HepG2 (cell line): ENCODE measurements around the gene CLIC1. TPM values are rescaled to one million over a fixed set of nuclear protein-coding genes. Genes with fewer than 3 reads are reported as not detected.

ENCODE experiments used
- BCL6 ChIP-seq: IDR thresholded peaks from 2 replicates; pipeline ENCODE4 v1.6.1; 2016; ENCODE audit warnings: missing genetic modification reagents, missing compliant biosample characterization
- FOSL1 ChIP-seq: sonication (generic); formaldehyde crosslinking; IDR thresholded peaks from 2 replicates; pipeline ENCODE4 v1.9.0; 2021; ENCODE audit warnings: missing genetic modification reagents, borderline replicate concordance
- GFI1 ChIP-seq: sonication (generic); formaldehyde crosslinking; IDR thresholded peaks from 2 replicates; pipeline ENCODE4 v1.5.0; 2020; ENCODE audit warnings: missing genetic modification reagents, mild to moderate bottlenecking, borderline replicate concordance
- HOXA7 ChIP-seq: sonication (generic); formaldehyde crosslinking; IDR thresholded peaks from 2 replicates; pipeline ENCODE4 v1.8.1; 2022; ENCODE audit warnings: mild to moderate bottlenecking, missing genetic modification reagents, moderate library complexity
- ISX ChIP-seq: sonication (generic); formaldehyde crosslinking; conservative IDR thresholded peaks from 2 replicates; pipeline ENCODE4 v1.5.0; 2020; ENCODE audit warnings: missing genetic modification reagents
- KLF16 ChIP-seq, 2 experiments: sonication (generic) in 1 of 2; formaldehyde crosslinking in 1 of 2; IDR thresholded peaks; 2 replicates each; pipeline versions ENCODE4 v1.6.1 to v1.8.0; 2016 to 2023; ENCODE audit warnings: missing genetic modification reagents in 2 of 2, missing compliant biosample characterization in 1 of 2
- KMT2A ChIP-seq: sonication (generic); formaldehyde crosslinking; IDR thresholded peaks from 2 replicates; pipeline ENCODE4 v1.4.0; 2020; ENCODE audit warnings: missing genetic modification reagents
- KMT2B ChIP-seq: IDR thresholded peaks from 2 replicates; pipeline ENCODE4 v1.6.1; 2016; ENCODE audit warnings: missing genetic modification reagents, missing compliant biosample characterization
- MXI1 ChIP-seq: IDR thresholded peaks from 3 replicates; pipeline ENCODE4 v1.6.1; 2012; ENCODE audit warnings: low read depth, low read length, inconsistent platforms, borderline replicate concordance
- NCOA5 ChIP-seq: sonication (generic); formaldehyde crosslinking; IDR thresholded peaks from 2 replicates; pipeline ENCODE4 v1.4.0; 2020; ENCODE audit warnings: missing genetic modification reagents
- NR2C2 ChIP-seq: sonication (generic); formaldehyde crosslinking; IDR thresholded peaks from 2 replicates; pipeline ENCODE4 v1.4.0; 2020; ENCODE audit warnings: missing genetic modification reagents, mild to moderate bottlenecking, moderate library complexity, borderline replicate concordance
- POLR2G ChIP-seq: fragments of 200-400 bp; formaldehyde crosslinking; IDR thresholded peaks from 2 replicates; pipeline ENCODE4 v1.6.1; 2018; ENCODE audit warnings: mild to moderate bottlenecking, low read depth, low read length, moderate library complexity
- PPARG ChIP-seq: conservative IDR thresholded peaks from 2 replicates; pipeline ENCODE4 v1.6.1; 2016; ENCODE audit warnings: missing biosample characterization, missing genetic modification reagents
- RAD51 ChIP-seq: fragments of 450-650 bp; IDR thresholded peaks from 2 replicates; pipeline ENCODE4 v1.6.1; 2016; ENCODE audit warnings: borderline replicate concordance
- RARG ChIP-seq: sonication (generic); formaldehyde crosslinking; IDR thresholded peaks from 2 replicates; pipeline ENCODE4 v1.4.0; 2020; ENCODE audit warnings: low read depth, mild to moderate bottlenecking, missing genetic modification reagents
- SAP130 ChIP-seq: IDR thresholded peaks from 2 replicates; pipeline ENCODE4 v1.6.1; 2016; ENCODE audit warnings: low read depth
- SIX1 ChIP-seq: sonication (generic); formaldehyde crosslinking; IDR thresholded peaks from 2 replicates; pipeline ENCODE4 v1.4.0; 2020; ENCODE audit warnings: missing genetic modification reagents, borderline replicate concordance
- SRSF9 ChIP-seq: fragments of 200-400 bp; formaldehyde crosslinking; IDR thresholded peaks from 2 replicates; pipeline ENCODE4 v1.6.1; 2018; ENCODE audit warnings: borderline replicate concordance, mild to moderate bottlenecking, low read depth, low read length; ENCODE audit not compliant: insufficient read depth, poor library complexity, severe bottlenecking
- TEAD2 ChIP-seq: sonication (generic); formaldehyde crosslinking; IDR thresholded peaks from 2 replicates; pipeline ENCODE4 v1.9.0; 2021; ENCODE audit warnings: missing genetic modification reagents
- YEATS4 ChIP-seq: sonication (generic); formaldehyde crosslinking; IDR thresholded peaks from 2 replicates; pipeline ENCODE4 v1.4.0; 2020; ENCODE audit warnings: missing genetic modification reagents, borderline replicate concordance
- ZBTB8A ChIP-seq: sonication (generic); formaldehyde crosslinking; IDR thresholded peaks from 2 replicates; pipeline ENCODE4 v1.4.0; 2020; ENCODE audit warnings: mild to moderate bottlenecking, low read depth, missing genetic modification reagents, borderline replicate concordance
- ZFP1 ChIP-seq: IDR thresholded peaks from 2 replicates; pipeline ENCODE4 v1.6.1; 2016
- ZNF331 ChIP-seq: sonication (generic); formaldehyde crosslinking; IDR thresholded peaks from 2 replicates; pipeline ENCODE4 v1.4.0; 2020; ENCODE audit warnings: missing genetic modification reagents
- ZNF333 ChIP-seq: sonication (generic); formaldehyde crosslinking; IDR thresholded peaks from 2 replicates; pipeline ENCODE4 v1.4.0; 2020; ENCODE audit warnings: mild to moderate bottlenecking, missing genetic modification reagents, borderline replicate concordance
- ZNF543 ChIP-seq: sonication (generic); formaldehyde crosslinking; IDR thresholded peaks from 2 replicates; pipeline ENCODE4 v1.4.0; 2020; ENCODE audit warnings: mild to moderate bottlenecking, missing genetic modification reagents
- ZNF563 ChIP-seq: sonication (generic); formaldehyde crosslinking; IDR thresholded peaks from 2 replicates; pipeline ENCODE4 v1.8.0; 2022; ENCODE audit warnings: mild to moderate bottlenecking, moderate library complexity, missing genetic modification reagents
- ZNF629 ChIP-seq: sonication (generic); formaldehyde crosslinking; conservative IDR thresholded peaks from 2 replicates; pipeline ENCODE4 v1.5.0; 2020; ENCODE audit warnings: missing genetic modification reagents
- ZNF746 ChIP-seq: sonication (generic); formaldehyde crosslinking; IDR thresholded peaks from 2 replicates; pipeline ENCODE4 v1.8.0; 2022; ENCODE audit warnings: mild to moderate bottlenecking, missing genetic modification reagents
- ZNF850 ChIP-seq: sonication (generic); formaldehyde crosslinking; conservative IDR thresholded peaks from 2 replicates; pipeline ENCODE4 v1.9.0; 2021; ENCODE audit warnings: mild to moderate bottlenecking, missing genetic modification reagents
- ZNF879 ChIP-seq: sonication (generic); formaldehyde crosslinking; IDR thresholded peaks from 2 replicates; pipeline ENCODE4 v1.8.1; 2023; ENCODE audit warnings: missing genetic modification reagents
- polyA plus RNA-seq, 8 experiments: library from polyadenylated mRNA; depleted of rRNA in 3 of 8; stranded (reverse) in 7 of 8; unstranded in 1 of 8; fragments of >200 nt; fragmentation: Illumina TruSeq in 4 of 8; extraction: Trizol in 4 of 8; gene quantifications; 2 replicates each; pipeline versions ENCODE4 v1.2.1 to v1.2.3, GENCODE V29; 2011 to 2016; ENCODE audit warnings: low read depth in 4 of 8, missing spikeins in 1 of 8, mixed read lengths in 1 of 8; ENCODE audit not compliant: insufficient read depth in 1 of 8
- total RNA-seq, 5 experiments: library from RNA; depleted of rRNA; stranded (reverse); fragments of >200 nt; fragmentation: Illumina TruSeq; extraction: Trizol; gene quantifications; 2 replicates each; pipeline ENCODE4 v1.2.3, GENCODE V29; 2016; ENCODE audit warnings: low read depth in 1 of 5
- TF ChIP-seq, protein P1 (sequence below): sonication (generic); formaldehyde crosslinking; IDR thresholded peaks from 2 replicates; pipeline ENCODE4 v1.5.0; 2020; ENCODE audit warnings: missing genetic modification reagents

The CLIC1 gene
- total and polyA plus RNA-seq, 2 of the 13 experiments (the other 11 are each of a cell fraction or from before 2014, with no cell fraction given), result 602 to 891 TPM

GRCh38 chr6:31702819-31703716, 33.3 kb downstream of the CLIC1 start, which contains the start of gene ABHD16A (continued):
- TF ChIP-seq FOSL1 (CRISPR knock-in tag), result no peak
- no peak for TF ChIP-seq ZBTB8A
- TF ChIP-seq, protein P1, sequence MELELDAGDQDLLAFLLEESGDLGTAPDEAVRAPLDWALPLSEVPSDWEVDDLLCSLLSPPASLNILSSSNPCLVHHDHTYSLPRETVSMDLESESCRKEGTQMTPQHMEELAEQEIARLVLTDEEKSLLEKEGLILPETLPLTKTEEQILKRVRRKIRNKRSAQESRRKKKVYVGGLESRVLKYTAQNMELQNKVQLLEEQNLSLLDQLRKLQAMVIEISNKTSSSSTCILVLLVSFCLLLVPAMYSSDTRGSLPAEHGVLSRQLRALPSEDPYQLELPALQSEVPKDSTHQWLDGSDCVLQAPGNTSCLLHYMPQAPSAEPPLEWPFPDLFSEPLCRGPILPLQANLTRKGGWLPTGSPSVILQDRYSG (CRISPR knock-in tag), result peak; percentile 36; the same call in 1 of the 2 replicates
- no peak for TF ChIP-seq RARG (CRISPR knock-in tag)
- no peak for TF ChIP-seq HOXA7
- peak; percentile 62; the same call in 1 of the 2 replicates for TF ChIP-seq GFI1 (CRISPR knock-in tag)
- TF ChIP-seq ZNF879 (CRISPR knock-in tag), result 0 out of 2 replicates have a peak, but pooled peaks have one; percentile 68
- TF ChIP-seq SAP130 (CRISPR knock-in tag), result peak; percentile 97
- peak; percentile 72 for TF ChIP-seq BCL6
- peak; percentile 49; the same call in 1 of the 2 replicates for TF ChIP-seq ZNF333 (CRISPR knock-in tag)
- TF ChIP-seq KMT2A (CRISPR knock-in tag), result 0 out of 2 replicates have a peak, but pooled peaks have one; percentile 18
- peak; percentile 73; the same call in 1 of the 2 replicates for TF ChIP-seq ZNF543 (CRISPR knock-in tag)
- peak; percentile 65; the same call in 1 of the 2 replicates for TF ChIP-seq PPARG
- TF ChIP-seq ZNF850 (CRISPR knock-in tag), result 0 out of 2 replicates have a peak, but pooled peaks have one; percentile 33
- TF ChIP-seq RAD51, result no peak
- TF ChIP-seq NCOA5 (CRISPR knock-in tag), result no peak
- TF ChIP-seq SRSF9, result no peak
- TF ChIP-seq ZNF746 (CRISPR knock-in tag), result peak; percentile 60; the same call in 1 of the 2 replicates
- no peak; the same call in 1 of the 2 replicates for TF ChIP-seq SIX1 (CRISPR knock-in tag)
- peak; percentile 97 for TF ChIP-seq POLR2G
- peak; percentile 90; the same call in 1 of the 3 replicates for TF ChIP-seq MXI1
- TF ChIP-seq ISX (CRISPR knock-in tag), result 0 out of 2 replicates have a peak, but pooled peaks have one; percentile 69
- no peak for TF ChIP-seq TEAD2 (CRISPR knock-in tag)
- TF ChIP-seq KMT2B (CRISPR knock-in tag), result peak; percentile 84
- TF ChIP-seq KLF16 (CRISPR knock-in tag; IDR thresholded peaks at IDR 0.05), result peak in 1 of 2 experiments; percentile 95; a peak in 2 of 4 replicates
- peak; percentile 64; the same call in 1 of the 2 replicates for TF ChIP-seq YEATS4 (CRISPR knock-in tag)
- TF ChIP-seq ZNF563, result no peak
- TF ChIP-seq NR2C2 (CRISPR knock-in tag), result peak; percentile 67; the same call in 1 of the 2 replicates
- peak; percentile 91 for TF ChIP-seq ZNF331 (CRISPR knock-in tag)
- peak; percentile 41 for TF ChIP-seq ZNF629 (CRISPR knock-in tag)
- peak; percentile 84; the same call in 1 of the 2 replicates for TF ChIP-seq ZFP1
